ENCODE results near the gene ADAMTS2. TPM values are rescaled to one million over a fixed set of nuclear protein-coding genes. Genes with fewer than 3 reads are reported as not detected.

Gene ADAMTS2
- total and polyA plus RNA-seq, 8 donors: 1.8 to 41.5 (median 11.6) TPM

GRCh38 chr5:179331591-179332375, 13.5 kb downstream of the ADAMTS2 start:
- 57 to 71% (median 63%) methylated on average over 8 of the region's 8 CpGs for WGBS, 5 donors
- Histone ChIP-seq H3K4me1 (peaks cover 0 to 5% (median 0%) of the 10 kb centered on the region in 4 donors), H3K27me3 (peaks cover 0 to 25% (median 3%) of the 10 kb centered on the region in 3 donors), H3K27ac (no peak overlapping the region), H3K36me3 (no peaks in the 10 kb centered on the region), H3K9me3 (no peaks in the 10 kb centered on the region), H3K4me3 (no peak overlapping the region)
- intact Hi-C loops (cut with DNase I; ENCODE audit: low total_unique reads): no loop called here
- TF ChIP-seq POLR2A (IDR thresholded peaks at IDR 0.05) (no peak), EP300 (IDR thresholded peaks at IDR 0.05) (no peak), POLR2AphosphoS5 (IDR thresholded peaks at IDR 0.05) (no peak), CTCF (IDR thresholded peaks at IDR 0.05) (no peak)
- peak in 1 of 2 donors; percentile 51 for DNase-seq

GRCh38 chr5:179330186-179330900, 14.9 kb downstream of the ADAMTS2 start:
- H3K9me3 ChIP-seq: no peaks in the 10 kb centered on the region
- H3K36me3 ChIP-seq: no peaks in the 10 kb centered on the region
- peaks cover 0 to 5% (median 0%) of the 10 kb centered on the region in 4 donors for H3K4me1 ChIP-seq
- no peak for DNase-seq
- WGBS, 5 donors: 79 to 86% (median 83%) methylated on average over 9 to 13 of the region's 13 CpGs
- no peak overlapping the region for H3K4me3 ChIP-seq
- TF ChIP-seq CTCF (IDR thresholded peaks at IDR 0.05) (no peak), POLR2A (IDR thresholded peaks at IDR 0.05) (no peak), POLR2AphosphoS5 (IDR thresholded peaks at IDR 0.05) (no peak), EP300 (IDR thresholded peaks at IDR 0.05) (no peak)
- H3K27ac ChIP-seq: no peak overlapping the region
- peaks cover 0 to 39% (median 3%) of the 10 kb centered on the region in 3 donors for H3K27me3 ChIP-seq
- intact Hi-C loops (cut with DNase I; ENCODE audit: low total_unique reads): no loop called here

DNA sequence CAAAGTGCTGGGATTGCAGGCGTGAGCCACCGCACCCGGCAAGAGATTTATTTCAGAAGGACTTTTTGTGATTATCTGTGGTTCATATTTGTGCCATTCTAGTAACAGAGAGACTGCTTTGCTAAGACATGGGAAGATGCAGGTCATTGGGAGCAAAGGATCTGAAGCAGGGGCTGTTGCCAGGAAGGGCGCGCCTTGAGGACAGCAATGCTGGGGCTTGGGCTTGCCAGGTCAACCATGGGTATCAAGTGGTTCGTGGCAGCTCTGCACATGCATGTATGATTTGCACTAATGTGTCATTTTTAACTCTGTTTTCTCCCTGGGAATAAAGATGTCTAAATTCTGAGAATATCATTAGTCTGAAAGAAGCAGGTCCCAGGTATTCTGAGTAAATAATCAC, 17.0 kb downstream of the ADAMTS2 start:
- Histone ChIP-seq H3K4me1 (peaks cover 0 to 5% (median 0%) of the 10 kb centered on the region in 4 donors), H3K4me3 (no peak overlapping the region), H3K36me3 (no peaks in the 10 kb centered on the region), H3K27me3 (peaks cover 0 to 34% (median 3%) of the 10 kb centered on the region in 3 donors), H3K9me3 (no peaks in the 10 kb centered on the region), H3K27ac (no peak overlapping the region)
- no peak for DNase-seq
- TF ChIP-seq POLR2A (IDR thresholded peaks at IDR 0.05): no peak
- no peak for TF ChIP-seq CTCF (IDR thresholded peaks at IDR 0.05)
- no peak for TF ChIP-seq POLR2AphosphoS5 (IDR thresholded peaks at IDR 0.05)
- no peak for TF ChIP-seq EP300 (IDR thresholded peaks at IDR 0.05)
- 90 to 95% (median 94%) methylated on average over 6 of the region's 6 CpGs for WGBS, 5 donors
- intact Hi-C loops (cut with DNase I; ENCODE audit: low total_unique reads): no loop called here

DNA sequence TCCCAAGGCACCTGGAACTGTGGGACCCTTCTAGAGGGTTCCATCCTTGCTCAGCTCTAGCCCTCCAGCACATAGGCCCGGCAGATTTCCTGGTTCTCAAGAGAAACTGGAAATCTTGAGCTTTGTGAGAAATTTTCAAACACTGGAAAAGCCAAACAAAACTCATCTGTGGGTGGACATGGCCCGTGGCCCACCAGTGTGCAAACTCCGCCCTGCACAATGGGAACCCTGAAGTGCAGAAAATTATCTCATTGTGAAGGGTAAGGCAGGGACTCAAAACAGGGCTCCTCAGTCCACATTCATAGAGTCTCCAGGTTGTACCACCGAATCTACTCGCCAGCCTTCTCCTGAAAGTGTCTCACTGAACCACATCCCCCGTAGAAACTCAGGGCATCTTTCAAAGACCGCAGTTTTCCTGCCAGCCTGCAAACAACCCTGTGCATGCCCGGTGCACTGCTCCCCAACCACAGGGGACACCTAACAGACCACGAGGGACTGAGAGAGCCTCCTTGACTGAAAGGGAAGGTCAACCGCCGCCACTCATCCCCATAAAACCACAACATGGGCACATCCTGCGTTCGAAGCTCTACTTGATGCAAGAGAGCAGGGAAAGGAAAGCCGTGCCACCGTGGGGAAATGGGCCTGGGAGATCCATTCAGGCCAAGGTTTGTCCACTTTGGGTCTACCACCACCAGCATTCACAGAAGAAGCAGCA, 18.1 kb downstream of the ADAMTS2 start:
- Histone ChIP-seq H3K27ac (peak overlapping the region in 2 of 5 donors; percentile 50 to 55), H3K27me3 (peaks cover 0 to 30% (median 0%) of the 10 kb centered on the region in 3 donors), H3K4me3 (no peak overlapping the region), H3K9me3 (no peaks in the 10 kb centered on the region), H3K4me1 (peaks cover 0 to 5% (median 0%) of the 10 kb centered on the region in 4 donors), H3K36me3 (no peaks in the 10 kb centered on the region)
- WGBS, 5 donors: 81 to 93% (median 85%) methylated on average over 15 of the region's 15 CpGs
- intact Hi-C loops (cut with DNase I; ENCODE audit: low total_unique reads): no loop called here
- DNase-seq: no peak
- TF ChIP-seq POLR2AphosphoS5 (IDR thresholded peaks at IDR 0.05) (no peak), POLR2A (IDR thresholded peaks at IDR 0.05) (no peak), CTCF (IDR thresholded peaks at IDR 0.05) (no peak), EP300 (IDR thresholded peaks at IDR 0.05) (no peak)
